GM12878 (cell line): ENCODE results near the gene ARHGAP22. TPM values are rescaled to one million over a fixed set of nuclear protein-coding genes. Genes with fewer than 3 reads are reported as not detected.

Experiments
- ATAC-seq: fragments of 200-7000 bp; cut with Tn5 transposase; 3 replicates; pipeline ENCODE4 v1.9.1; 2020; ENCODE audit warnings: mild to moderate bottlenecking, moderate library complexity
- BruUV-seq: library from RNA; stranded (reverse); fragments of 400-500 nt; replicated peaks from 2 replicates; lab custom pipeline; 2021; lab: Mats Ljungman, UMichigan
- CTCF ChIA-PET: fragments of 300-600 bp; sonication (Branson Sonifier 250); formaldehyde crosslinking; extraction: SDS; loops from one replicate; lab custom pipeline; 2021; ENCODE audit warnings: inconsistent platforms; lab: Yijun Ruan, JAX
- POLR2A ChIA-PET: fragments of 350-600 bp; formaldehyde crosslinking; extraction: SDS; loops from one replicate; lab custom pipeline; 2021; ENCODE audit warnings: inconsistent platforms; lab: Charles Lee
- RAD21 ChIA-PET: fragments of 300-600 bp; sonication (Branson Sonifier 250); formaldehyde crosslinking; loops from one replicate; lab custom pipeline; 2023; ENCODE audit warnings: antibody characterized with exemption; ENCODE audit not compliant: unreplicated experiment; lab: Charles Lee
- SMC1A ChIA-PET: fragments of 300-600 bp; sonication (Branson Sonifier 250); formaldehyde crosslinking; loops from one replicate; lab custom pipeline; 2023; ENCODE audit not compliant: unreplicated experiment, uncharacterized antibody; lab: Charles Lee
- DNase-seq: peaks from one replicate; pipeline ENCODE4 v3.0.0-alpha.2; 2011; ENCODE audit warnings: low read depth, low spot score
- FAIRE-seq: peaks from 3 replicates; lab custom pipeline; 2011; peaks lifted over from hg19 to GRCh38; lab: Jason Lieb, UNC
- H2AFZ ChIP-seq: 2 replicates; pipeline ENCODE4 v1.6.0; 2011; ENCODE audit warnings: low read depth, low read length, control low read depth; ENCODE audit not compliant: control insufficient read depth
- H3K27ac ChIP-seq: 2 replicates; pipeline ENCODE4 v1.5.1; 2011; ENCODE audit warnings: control low read depth; ENCODE audit not compliant: control insufficient read depth, insufficient read depth
- H3K27me3 ChIP-seq, 2 experiments: replicated peaks in 1 of 2; 2 replicates each; pipeline versions ENCODE4 v1.6.0 to v1.6.1; 2011; ENCODE audit warnings: low read length in 1 of 2; ENCODE audit not compliant: control insufficient read depth in 2 of 2, insufficient read depth in 2 of 2
- H3K36me3 ChIP-seq, 2 experiments: 2 replicates each; pipeline ENCODE4 v1.5.1; 2011; ENCODE audit warnings: low read length in 1 of 2; ENCODE audit not compliant: control insufficient read depth in 2 of 2, insufficient read depth in 2 of 2
- H3K4me1 ChIP-seq: 2 replicates; pipeline ENCODE4 v1.6.1; 2011; ENCODE audit warnings: mild to moderate bottlenecking, low read length, moderate library complexity, mixed read lengths; ENCODE audit not compliant: control insufficient read depth, insufficient read depth
- H3K4me2 ChIP-seq: 2 replicates; pipeline ENCODE4 v1.6.0; 2011; ENCODE audit warnings: control low read depth; ENCODE audit not compliant: control insufficient read depth, insufficient read depth
- H3K4me3 ChIP-seq: fragments of 200-600 bp; sonication (generic); 2 replicates; pipeline ENCODE4 v1.5.1; 2016
- H3K79me2 ChIP-seq: 2 replicates; pipeline ENCODE4 v1.6.0; 2011; ENCODE audit warnings: low read length; ENCODE audit not compliant: control insufficient read depth, insufficient read depth
- H3K9ac ChIP-seq: 2 replicates; pipeline ENCODE4 v1.8.0; 2011; ENCODE audit warnings: low read length, control low read depth, mixed read lengths; ENCODE audit not compliant: control insufficient read depth, insufficient read depth
- H3K9me3 ChIP-seq: replicated peaks from 3 replicates; pipeline ENCODE4 v1.5.1; 2011; ENCODE audit warnings: mild to moderate bottlenecking, low read length; ENCODE audit not compliant: control insufficient read depth, insufficient read depth
- H4K20me1 ChIP-seq: 2 replicates; pipeline ENCODE4 v1.6.0; 2011; ENCODE audit not compliant: control insufficient read depth, insufficient read depth
- FOXK2 ChIP-seq: fragments of 450-650 bp; IDR thresholded peaks from 2 replicates; pipeline ENCODE4 v1.6.1; 2017; ENCODE audit warnings: mild to moderate bottlenecking, moderate library complexity
- KAT2A ChIP-seq: conservative IDR thresholded peaks from 2 replicates; pipeline ENCODE4 v1.6.1; 2011; ENCODE audit warnings: low read depth, low read length; ENCODE audit not compliant: control insufficient read depth
- NR2F1 ChIP-seq: fragments of 450-650 bp; conservative IDR thresholded peaks from 2 replicates; pipeline ENCODE4 v1.6.1; 2017; ENCODE audit warnings: mild to moderate bottlenecking
- RAD21 ChIP-seq: IDR thresholded peaks from 2 replicates; pipeline ENCODE4 v1.6.1; 2011; ENCODE audit warnings: mild to moderate bottlenecking, low read depth, low read length, moderate library complexity; ENCODE audit not compliant: insufficient read depth
- RFX5 ChIP-seq: IDR thresholded peaks from 2 replicates; pipeline ENCODE4 v1.6.1; 2011; ENCODE audit warnings: low read depth, low read length, improper control_type of control experiment
- ZBTB4 ChIP-seq: fragments of 450-650 bp; formaldehyde crosslinking; IDR thresholded peaks from 2 replicates; pipeline ENCODE4 v1.4.0; 2022; ENCODE audit warnings: mild to moderate bottlenecking, moderate library complexity
- WGBS: methylation state at CpG from one replicate; pipeline ENCODE4 v1.1.6; 2016; ENCODE audit warnings: low lambda C conversion rate; ENCODE audit not compliant: insufficient replicate concordance, insufficient coverage; ENCODE audit errors: missing lambda C conversion rate; 5-methylcytosine and 5-hydroxymethylcytosine counted together
- in situ Hi-C: fragments of 300-500 bp; cut with MboI; formaldehyde crosslinking; loops from 9 replicates; pipeline ENCODE4 v1.14.3; 2018; ENCODE audit warnings: mixed read lengths
- intact Hi-C: fragments of 100-400 bp; cut with micrococcal nuclease; formaldehyde crosslinking; loops from one replicate; pipeline ENCODE4 v1.14.2; 2022; ENCODE audit not compliant: unreplicated experiment
- polyA plus RNA-seq, 11 experiments: library from polyadenylated mRNA; depleted of rRNA in 4 of 11; unstranded in 6 of 11; stranded (reverse) in 5 of 11; fragments of >200 nt; fragmentation: Nextera tagmentation in 4 of 11; fragmentation: Illumina TruSeq in 1 of 11; extraction: Ambion mirVana in 4 of 11; extraction: Trizol in 1 of 11; gene quantifications; 1 replicate in 1 of 11; 2 replicates in 10 of 11; pipeline versions ENCODE4 v1.2.1 to v1.2.3, GENCODE V29; 2011 to 2016; ENCODE audit warnings: inconsistent platforms in 2 of 11, missing spikeins in 2 of 11, low read depth in 1 of 11
- total RNA-seq, 4 experiments: library from RNA; depleted of rRNA in 3 of 4; stranded (reverse); fragments of >200 nt in 3 of 4; fragmentation: Illumina TruSeq in 1 of 4; extraction: Trizol in 1 of 4; gene quantifications; 2 replicates each; pipeline versions ENCODE4 v1.2.1 to v1.2.3, GENCODE V29; 2013 to 2021
- TF ChIP-seq, protein P1 (sequence below): fragments of 450-650 bp; IDR thresholded peaks from 2 replicates; pipeline ENCODE4 v1.6.1; 2017; ENCODE audit warnings: low read depth, mild to moderate bottlenecking, moderate library complexity
- TF ChIP-seq, protein P2 (sequence below): fragments of 450-650 bp; IDR thresholded peaks from 2 replicates; pipeline ENCODE4 v1.6.1; 2017; ENCODE audit warnings: antibody characterized with exemption, mild to moderate bottlenecking, moderate library complexity

The ARHGAP22 gene
- total and polyA plus RNA-seq, 10 of the 15 experiments (the other 5 are each of a cell fraction or from before 2014, with no cell fraction given): 0.07 to 0.61 (median 0.18) TPM; not detected in 5

GRCh38 chr10:48632166-48632565 lies 27.3 kb upstream of the ARHGAP22 start:
- intact Hi-C loops: no loop called here
- FAIRE-seq: no peak
- H3K36me3 ChIP-seq: no peaks in the 10 kb centered on the region

More at GRCh38 chr10:48632166-48632565, 27.3 kb upstream of the ARHGAP22 start:
- Histone ChIP-seq H4K20me1 (no peaks in the 10 kb centered on the region), H3K27me3 (no peaks in the 10 kb centered on the region), H2AFZ (no peak overlapping the region), H3K4me3 (no peak overlapping the region), H3K27ac (no peak overlapping the region), H3K4me1 (peaks cover 30% of the 10 kb centered on the region), H3K4me2 (no peak overlapping the region), H3K9ac (no peak overlapping the region), H3K9me3 (no peaks in the 10 kb centered on the region), H3K79me2 (no peaks in the 10 kb centered on the region; the same call in 1 of the 2 replicates)
- ATAC-seq (no peak), DNase-seq (no peak)
- in situ Hi-C loops: no loop called here
- POLR2A ChIA-PET: no interaction called here
- TF ChIP-seq FOXK2 (no peak), ZBTB4 (CRISPR knock-in tag) (no peak), KAT2A (no peak), RFX5 (no peak), RAD21 (no peak), NR2F1 (no peak)
- TF ChIP-seq, protein P1, sequence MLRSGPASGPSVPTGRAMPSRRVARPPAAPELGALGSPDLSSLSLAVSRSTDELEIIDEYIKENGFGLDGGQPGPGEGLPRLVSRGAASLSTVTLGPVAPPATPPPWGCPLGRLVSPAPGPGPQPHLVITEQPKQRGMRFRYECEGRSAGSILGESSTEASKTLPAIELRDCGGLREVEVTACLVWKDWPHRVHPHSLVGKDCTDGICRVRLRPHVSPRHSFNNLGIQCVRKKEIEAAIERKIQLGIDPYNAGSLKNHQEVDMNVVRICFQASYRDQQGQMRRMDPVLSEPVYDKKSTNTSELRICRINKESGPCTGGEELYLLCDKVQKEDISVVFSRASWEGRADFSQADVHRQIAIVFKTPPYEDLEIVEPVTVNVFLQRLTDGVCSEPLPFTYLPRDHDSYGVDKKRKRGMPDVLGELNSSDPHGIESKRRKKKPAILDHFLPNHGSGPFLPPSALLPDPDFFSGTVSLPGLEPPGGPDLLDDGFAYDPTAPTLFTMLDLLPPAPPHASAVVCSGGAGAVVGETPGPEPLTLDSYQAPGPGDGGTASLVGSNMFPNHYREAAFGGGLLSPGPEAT: no peak
- TF ChIP-seq, protein P2, sequence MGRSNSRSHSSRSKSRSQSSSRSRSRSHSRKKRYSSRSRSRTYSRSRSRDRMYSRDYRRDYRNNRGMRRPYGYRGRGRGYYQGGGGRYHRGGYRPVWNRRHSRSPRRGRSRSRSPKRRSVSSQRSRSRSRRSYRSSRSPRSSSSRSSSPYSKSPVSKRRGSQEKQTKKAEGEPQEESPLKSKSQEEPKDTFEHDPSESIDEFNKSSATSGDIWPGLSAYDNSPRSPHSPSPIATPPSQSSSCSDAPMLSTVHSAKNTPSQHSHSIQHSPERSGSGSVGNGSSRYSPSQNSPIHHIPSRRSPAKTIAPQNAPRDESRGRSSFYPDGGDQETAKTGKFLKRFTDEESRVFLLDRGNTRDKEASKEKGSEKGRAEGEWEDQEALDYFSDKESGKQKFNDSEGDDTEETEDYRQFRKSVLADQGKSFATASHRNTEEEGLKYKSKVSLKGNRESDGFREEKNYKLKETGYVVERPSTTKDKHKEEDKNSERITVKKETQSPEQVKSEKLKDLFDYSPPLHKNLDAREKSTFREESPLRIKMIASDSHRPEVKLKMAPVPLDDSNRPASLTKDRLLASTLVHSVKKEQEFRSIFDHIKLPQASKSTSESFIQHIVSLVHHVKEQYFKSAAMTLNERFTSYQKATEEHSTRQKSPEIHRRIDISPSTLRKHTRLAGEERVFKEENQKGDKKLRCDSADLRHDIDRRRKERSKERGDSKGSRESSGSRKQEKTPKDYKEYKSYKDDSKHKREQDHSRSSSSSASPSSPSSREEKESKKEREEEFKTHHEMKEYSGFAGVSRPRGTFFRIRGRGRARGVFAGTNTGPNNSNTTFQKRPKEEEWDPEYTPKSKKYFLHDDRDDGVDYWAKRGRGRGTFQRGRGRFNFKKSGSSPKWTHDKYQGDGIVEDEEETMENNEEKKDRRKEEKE: no peak
- no TSS peak for BruUV-seq
- CTCF ChIA-PET: interaction anchor here (1.8 to 14.1 kb wide), 3 partner anchors 17 to 24 kb away, joined by 9 to 175 read pairs (median 48); partner anchors contain the start of gene ARHGAP22
- SMC1A ChIA-PET: interaction anchor here (4.8 to 11.2 kb wide), 4 partner anchors 7 to 23 kb away, joined by 29 to 174 read pairs (median 44); partner anchors contain the start of gene ARHGAP22
- WGBS: 100% methylated on average over 1 of the region's 1 CpG
- RAD21 ChIA-PET: interaction anchor here (1.9 kb wide), 1 partner anchor 24 kb away, joined by 9 read pairs; no protein-coding TSS in a partner anchor
